Ascending aorta (tissue), 2 donors: ENCODE data around the gene ABCB8. TPM values are rescaled to one million over a fixed set of nuclear protein-coding genes. Genes with fewer than 3 reads are reported as not detected.
A peak's percentile ranks its signal among the peaks of the same experiment; 100 is the strongest.
"Not testable (repeated sequence)": the region's sequence is repeated elsewhere in the genome, so short reads cannot be mapped to it uniquely, and the experiment has no call there.

Experiments
- DNase-seq, 2 donors: peaks; one replicate each; pipeline ENCODE4 v3.0.0-alpha.2; 2019; ENCODE audit warnings: low spot score in 2 of 2
- H3K27ac ChIP-seq, 2 donors: fragments of 200-600 bp; sonication (generic); one replicate each; pipeline ENCODE4 v1.5.1; 2016 to 2017; ENCODE audit warnings: mild to moderate bottlenecking in 1 of 2
- H3K27me3 ChIP-seq: fragments of 200-600 bp; sonication (generic); one replicate; pipeline ENCODE4 v1.5.1; 2017
- H3K36me3 ChIP-seq, 2 donors: fragments of 200-600 bp; sonication (generic); one replicate each; pipeline ENCODE4 v1.5.1; 2016
- H3K4me1 ChIP-seq, 2 donors: fragments of 200-600 bp; sonication (generic); one replicate each; pipeline ENCODE4 v1.5.1; 2016 to 2017; ENCODE audit warnings: mild to moderate bottlenecking in 1 of 2
- H3K4me3 ChIP-seq, 2 donors: fragments of 200-600 bp; sonication (generic); one replicate each; pipeline ENCODE4 v1.5.1; 2016 to 2017; ENCODE audit warnings: mild to moderate bottlenecking in 1 of 2
- H3K9me3 ChIP-seq, 2 donors: fragments of 200-600 bp; sonication (generic); one replicate each; pipeline ENCODE4 v1.5.1; 2016
- intact Hi-C: fragments of 100-400 bp; cut with DNase I; formaldehyde crosslinking; loops from one replicate; pipeline ENCODE4 v1.15.1; 2023
- total RNA-seq: library from RNA; depleted of rRNA; stranded (reverse); fragments of >200 nt; gene quantifications from one replicate; pipeline ENCODE4 v1.1.0, GENCODE V29; 2016
- TF ChIP-seq, protein P1 (sequence below), 3 experiments: fragments of 200-600 bp in 2 of 3; fragments of 450-650 bp in 1 of 3; sonication (generic) in 2 of 3; IDR thresholded peaks; one replicate each; pipeline ENCODE4 v1.5.1; 2016 to 2019; ENCODE audit warnings: antibody characterized with exemption in 3 of 3, mild to moderate bottlenecking in 1 of 3, moderate library complexity in 1 of 3

ABCB8 gene
- total RNA-seq, 1 donor from 2014 or later: 50.8 TPM

DNA sequence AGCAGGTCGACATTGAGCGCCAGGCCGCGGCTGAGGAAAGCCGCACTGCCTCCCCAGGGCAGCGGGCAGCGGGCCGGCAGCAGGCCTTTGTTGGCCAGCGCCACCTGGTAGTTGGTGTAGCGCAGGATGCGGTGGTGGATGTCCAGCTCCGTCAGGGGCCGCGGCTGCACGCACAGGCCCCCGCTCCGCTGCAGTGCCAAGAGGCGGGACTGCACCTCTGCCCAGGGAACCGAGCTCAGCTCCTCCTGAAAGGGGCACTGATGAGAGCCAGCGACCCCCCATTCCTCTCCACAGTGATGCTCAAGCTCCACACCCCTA, 9.2 kb upstream of the ABCB8 start:
- intact Hi-C loops: loop anchor here (5.0 kb wide), 1 partner anchor 57 kb away; no protein-coding TSS in a partner anchor
- H3K27ac ChIP-seq: no peak overlapping the region
- H3K27me3 ChIP-seq: peaks cover 12% of the 10 kb centered on the region
- TF ChIP-seq, protein P1, sequence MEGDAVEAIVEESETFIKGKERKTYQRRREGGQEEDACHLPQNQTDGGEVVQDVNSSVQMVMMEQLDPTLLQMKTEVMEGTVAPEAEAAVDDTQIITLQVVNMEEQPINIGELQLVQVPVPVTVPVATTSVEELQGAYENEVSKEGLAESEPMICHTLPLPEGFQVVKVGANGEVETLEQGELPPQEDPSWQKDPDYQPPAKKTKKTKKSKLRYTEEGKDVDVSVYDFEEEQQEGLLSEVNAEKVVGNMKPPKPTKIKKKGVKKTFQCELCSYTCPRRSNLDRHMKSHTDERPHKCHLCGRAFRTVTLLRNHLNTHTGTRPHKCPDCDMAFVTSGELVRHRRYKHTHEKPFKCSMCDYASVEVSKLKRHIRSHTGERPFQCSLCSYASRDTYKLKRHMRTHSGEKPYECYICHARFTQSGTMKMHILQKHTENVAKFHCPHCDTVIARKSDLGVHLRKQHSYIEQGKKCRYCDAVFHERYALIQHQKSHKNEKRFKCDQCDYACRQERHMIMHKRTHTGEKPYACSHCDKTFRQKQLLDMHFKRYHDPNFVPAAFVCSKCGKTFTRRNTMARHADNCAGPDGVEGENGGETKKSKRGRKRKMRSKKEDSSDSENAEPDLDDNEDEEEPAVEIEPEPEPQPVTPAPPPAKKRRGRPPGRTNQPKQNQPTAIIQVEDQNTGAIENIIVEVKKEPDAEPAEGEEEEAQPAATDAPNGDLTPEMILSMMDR (IDR thresholded peaks at IDR 0.05): no peak
- H3K36me3 ChIP-seq: no peaks in the 10 kb centered on the region
- no peaks in the 10 kb centered on the region for H3K9me3 ChIP-seq
- peak overlapping the region in 1 of 2 donors; percentile 52 for H3K4me3 ChIP-seq
- DNase-seq: no peak
- H3K4me1 ChIP-seq: peaks cover 7% of the 10 kb centered on the region in 2 donors

DNA sequence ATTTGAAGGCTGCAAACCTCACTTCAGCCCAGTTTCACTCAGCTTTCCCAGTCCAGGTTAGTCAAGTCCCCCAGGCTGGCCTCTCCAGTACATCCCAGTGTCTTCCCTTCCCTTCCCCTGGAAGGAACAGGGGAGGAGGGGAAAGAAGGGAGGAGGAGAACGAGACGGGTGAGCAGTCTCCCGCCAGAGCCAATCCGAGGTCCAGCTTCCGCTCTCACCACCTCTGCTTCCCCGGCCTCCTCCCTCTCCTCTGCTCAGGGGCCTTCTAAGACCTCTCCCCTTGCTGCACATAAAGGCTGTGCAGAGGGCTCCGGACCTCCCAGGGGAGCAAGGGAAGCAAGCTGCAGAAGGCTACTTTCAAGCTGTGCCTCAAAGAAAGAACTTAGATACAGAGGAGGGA, 8.0 kb upstream of the ABCB8 start:
- intact Hi-C loops: loop anchor here (10.0 kb wide), 1 partner anchor 1185 kb away; the partner anchor contains the start of gene ZNF862
- Histone ChIP-seq H3K36me3 (no peaks in the 10 kb centered on the region), H3K27me3 (peaks cover 12% of the 10 kb centered on the region), H3K4me3 (no peak overlapping the region), H3K9me3 (no peaks in the 10 kb centered on the region), H3K4me1 (peaks cover 5 to 7% of the 10 kb centered on the region in 2 donors), H3K27ac (no peak overlapping the region)
- DNase-seq: no peak
- TF ChIP-seq, protein P1 (IDR thresholded peaks at IDR 0.05): no peak

DNA sequence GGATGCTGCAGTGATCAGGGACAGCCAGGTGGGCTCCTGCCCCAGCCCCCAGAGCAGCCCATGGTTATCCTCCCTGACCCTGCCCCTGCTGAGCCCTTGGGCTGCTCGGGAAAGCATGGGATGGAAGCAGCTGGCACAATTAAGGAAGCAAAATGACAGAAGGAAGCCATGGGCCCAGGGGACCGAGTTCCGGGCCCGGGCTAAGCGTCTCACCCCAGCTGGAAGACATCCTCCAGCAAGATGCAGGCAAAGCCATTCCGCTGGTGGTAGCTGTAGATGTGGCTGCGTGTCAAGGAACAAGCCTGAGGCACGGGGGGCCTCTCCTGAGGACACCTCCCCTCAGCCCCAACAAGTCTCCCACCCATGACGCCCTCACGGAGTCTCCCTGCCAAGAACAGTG, 5.0 kb upstream of the ABCB8 start:
- peaks cover 3% of the 10 kb centered on the region for H3K27me3 ChIP-seq
- TF ChIP-seq, protein P1 (IDR thresholded peaks at IDR 0.05): no peak
- no peaks in the 10 kb centered on the region for H3K9me3 ChIP-seq
- no peak for DNase-seq
- no peak overlapping the region for H3K27ac ChIP-seq
- intact Hi-C loops: loop anchor here (10.0 kb wide), 1 partner anchor 1188 kb away; the partner anchor contains the start of gene ZNF862
- H3K4me3 ChIP-seq: no peak overlapping the region
- H3K4me1 ChIP-seq: peaks cover 3% of the 10 kb centered on the region in 2 donors
- no peaks in the 10 kb centered on the region for H3K36me3 ChIP-seq

DNA sequence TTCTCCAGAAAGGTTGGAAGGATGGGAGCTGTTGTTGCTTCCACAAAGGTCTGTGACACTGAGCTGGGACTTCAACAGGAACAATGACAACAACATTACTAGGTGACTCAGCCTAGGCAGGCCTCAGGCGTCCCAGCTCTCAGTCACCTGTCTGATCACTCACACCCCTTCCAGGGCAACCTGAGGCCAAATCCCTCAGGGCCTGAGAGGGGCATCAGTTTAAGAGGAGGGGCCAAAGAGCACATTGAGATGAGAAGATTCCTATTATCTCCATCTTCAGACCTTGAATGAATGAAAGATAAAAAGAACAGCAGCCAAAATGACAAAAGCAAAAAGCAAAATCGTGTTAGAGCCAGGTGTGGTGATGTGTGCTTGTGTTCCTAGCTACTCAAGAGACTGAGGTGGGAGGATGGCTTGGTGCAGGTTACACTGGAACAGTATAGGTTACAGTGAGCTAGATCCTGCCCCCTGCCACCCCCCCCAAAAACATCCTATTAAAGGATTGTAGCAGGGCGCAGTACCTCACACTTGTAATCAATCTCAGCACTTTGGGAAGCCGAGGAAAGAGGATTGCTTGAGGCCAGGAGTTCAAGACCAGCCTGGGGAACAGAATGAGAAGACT, 3.7 kb upstream of the ABCB8 start, which contains the start of gene ATG9B:
Gene ATG9B, minus strand, starts transcription at position 60 of the 622 bp plus-strand sequence. CDS start 71 bp downstream, outside the sequence.
- H3K27me3 ChIP-seq: no peaks in the 10 kb centered on the region
- no peak for DNase-seq
- H3K4me3 ChIP-seq: no peak within 1 kb of the TSS
- peaks cover 0 to 5% of the 10 kb centered on the region in 2 donors for H3K4me1 ChIP-seq
- H3K36me3 ChIP-seq: no peaks in the 10 kb centered on the region
- H3K27ac ChIP-seq: no peak within 1 kb of the TSS
- no peaks in the 10 kb centered on the region for H3K9me3 ChIP-seq
- intact Hi-C loops: loop anchor here (10.0 kb wide), 1 partner anchor 1190 kb away; the partner anchor contains the start of gene ZNF862
- TF ChIP-seq, protein P1 (IDR thresholded peaks at IDR 0.05): no peak

DNA sequence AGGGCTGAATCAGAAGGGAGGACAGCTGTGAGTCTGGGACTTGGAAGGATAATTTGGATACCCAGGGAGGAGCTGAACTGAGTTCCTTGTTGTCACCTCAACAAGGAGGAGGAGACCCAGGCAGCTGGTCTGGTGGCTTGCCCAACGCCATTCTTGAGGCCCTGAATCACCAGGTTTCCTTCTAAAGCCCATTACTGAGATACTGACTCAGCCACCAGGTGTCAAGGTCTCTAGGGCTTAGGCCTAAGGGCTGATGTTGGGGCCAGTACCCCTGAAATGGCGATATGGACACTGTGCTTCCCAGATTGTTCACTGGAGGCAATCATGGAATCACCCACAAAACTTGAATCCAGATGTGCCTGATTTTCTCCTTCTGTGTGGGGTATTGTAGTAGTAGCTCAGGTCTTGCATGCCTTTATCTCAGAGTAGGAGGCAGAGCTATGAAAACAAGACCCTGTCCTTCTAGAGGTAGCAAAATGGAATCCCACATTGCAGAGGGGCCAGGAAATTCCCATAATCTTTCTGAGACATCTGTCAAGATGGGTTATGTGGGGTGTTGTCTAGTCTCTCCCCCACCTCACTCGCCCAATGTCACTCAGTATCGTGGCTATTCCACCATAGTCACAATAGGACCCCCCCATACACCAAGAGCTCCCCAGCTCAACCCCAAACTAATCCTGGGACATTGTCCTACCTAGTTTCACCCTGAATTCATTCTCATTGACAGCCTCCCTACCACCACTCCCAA, 2.2 kb upstream of the ABCB8 start:
- DNase-seq: no peak
- TF ChIP-seq, protein P1 (IDR thresholded peaks at IDR 0.05): no peak
- intact Hi-C loops: loop anchor here (10.0 kb wide), 1 partner anchor 1191 kb away; the partner anchor contains the start of gene ZNF862
- Histone ChIP-seq H3K36me3 (no peaks in the 10 kb centered on the region), H3K27ac (no peak overlapping the region), H3K27me3 (no peaks in the 10 kb centered on the region), H3K4me3 (no peak overlapping the region), H3K4me1 (peaks cover 0 to 7% of the 10 kb centered on the region in 2 donors), H3K9me3 (no peaks in the 10 kb centered on the region)

DNA sequence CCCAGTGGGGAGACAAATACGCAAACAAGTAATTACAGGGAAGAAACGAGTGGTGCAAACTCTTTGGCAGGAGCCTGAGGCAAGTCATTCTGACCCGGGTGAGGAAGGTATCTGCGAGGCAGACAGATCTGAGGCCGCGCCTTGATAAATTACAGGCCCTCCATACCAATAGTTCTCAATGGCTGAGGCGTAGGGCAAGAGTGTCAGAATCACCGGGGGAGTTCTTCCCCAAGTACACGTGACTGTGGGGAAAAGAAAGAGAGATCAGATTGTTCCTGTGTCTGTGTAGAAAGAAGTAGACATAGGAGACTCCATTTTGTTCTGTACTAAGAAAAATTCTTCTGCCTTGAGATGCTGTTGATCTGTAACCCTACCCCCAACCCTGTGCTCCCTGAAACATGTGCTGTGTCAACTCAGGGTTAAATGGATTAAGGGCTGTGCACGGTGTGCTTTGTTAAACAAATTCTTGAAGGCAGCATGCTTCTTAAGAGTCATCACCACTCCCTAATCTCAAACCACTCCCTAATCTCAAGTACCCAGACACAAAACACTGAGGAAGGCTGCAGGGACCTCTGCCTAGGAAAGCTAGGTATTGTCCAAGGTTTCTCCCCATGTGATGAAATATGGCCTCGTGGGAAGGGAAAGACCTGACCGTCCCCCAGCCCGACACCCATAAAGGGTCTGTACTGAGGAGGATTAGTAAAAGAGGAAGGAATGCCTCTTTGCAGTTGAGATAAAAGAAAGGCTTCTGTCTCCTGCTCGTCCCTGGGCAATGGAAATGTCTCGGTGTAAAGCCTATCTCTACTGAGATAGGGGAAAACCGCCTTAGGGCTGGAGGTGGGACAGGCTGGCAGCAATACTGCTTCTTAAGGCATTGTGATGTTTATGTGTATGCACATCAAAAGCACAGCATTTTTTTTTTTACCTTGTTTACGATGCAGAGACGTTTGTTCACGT, 1.2 kb upstream of the ABCB8 start:
- intact Hi-C loops: loop anchor here (10.0 kb wide), 1 partner anchor 1192 kb away; the partner anchor contains the start of gene ZNF862
- peak overlapping the region; percentile 68 to 77 for H3K4me3 ChIP-seq
- H3K4me1 ChIP-seq, H3K27me3 ChIP-seq, DNase-seq, H3K36me3 ChIP-seq, H3K9me3 ChIP-seq: not testable (repeated sequence)
- peak overlapping the region in 1 of 2 donors; percentile 46 for H3K27ac ChIP-seq

DNA sequence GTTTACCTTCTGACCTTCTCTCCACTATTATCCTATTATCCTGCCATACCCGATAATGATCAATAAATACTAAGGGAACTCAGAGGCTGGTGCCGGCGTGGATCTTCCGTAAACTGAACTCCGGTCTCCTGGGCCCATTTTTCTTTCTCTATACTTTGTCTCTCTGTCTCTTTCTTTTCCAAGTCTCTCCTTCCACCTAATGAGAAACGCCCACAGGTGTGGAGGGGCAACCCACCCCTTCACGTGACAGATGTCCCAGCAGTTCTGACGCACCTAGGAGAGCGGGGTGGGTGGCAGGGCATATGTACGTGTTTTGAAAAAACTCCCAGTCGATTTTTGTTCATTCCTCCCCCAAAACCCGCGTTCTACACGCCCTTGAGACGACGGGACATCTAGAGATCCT, 521 bp upstream of the ABCB8 start:
- intact Hi-C loops: loop anchor here (1.0 to 10.0 kb wide), 6 partner anchors 31 to 1193 kb away; partner anchors contain the start of genes ABCF2, FASTK and ZNF862
- Histone ChIP-seq H3K4me3 (peak overlapping the region; percentile 68 to 77), H3K27ac (peak overlapping the region; percentile 46 to 61)
- H3K9me3 ChIP-seq, H3K27me3 ChIP-seq, H3K4me1 ChIP-seq, DNase-seq, H3K36me3 ChIP-seq: not testable (repeated sequence)
